Stimulated activated CD8-positive, alpha-beta memory T cell treated with anti-CD3 and anti-CD28 coated beads, Interleukin-4, amount 100 ng/mL, for 48 hours (primary cell): ENCODE measurements around the gene IRX2.

Experiments used
- DNase-seq: peaks from one replicate; pipeline ENCODE4 v3.0.0-alpha.2; 2020

Gene IRX2

DNA sequence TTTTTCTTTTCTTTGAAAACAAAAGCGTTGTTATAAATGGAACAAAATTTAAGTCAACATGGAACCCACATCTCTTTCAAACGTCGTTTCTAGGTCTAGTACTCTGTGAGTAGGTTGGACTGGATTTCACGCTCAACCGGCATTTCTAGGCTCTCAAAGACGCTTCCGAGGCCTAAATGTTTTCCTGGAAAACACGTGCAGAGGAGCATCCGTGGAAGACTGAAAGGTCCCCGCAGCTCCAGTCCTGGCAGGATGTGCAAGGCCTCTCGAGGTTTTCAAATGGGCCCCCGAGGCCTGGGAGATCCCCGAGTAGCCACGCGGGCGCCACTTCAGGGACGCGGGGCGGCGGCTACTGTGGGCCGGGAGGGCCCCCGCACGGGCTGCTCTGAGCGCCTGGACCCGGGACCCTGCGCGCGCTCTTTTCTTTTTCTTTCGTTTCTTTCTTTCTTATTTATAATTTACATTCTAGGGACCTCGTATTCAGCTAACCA lies 4.2 kb upstream of the IRX2 start:
- DNase-seq = no peak

DNA sequence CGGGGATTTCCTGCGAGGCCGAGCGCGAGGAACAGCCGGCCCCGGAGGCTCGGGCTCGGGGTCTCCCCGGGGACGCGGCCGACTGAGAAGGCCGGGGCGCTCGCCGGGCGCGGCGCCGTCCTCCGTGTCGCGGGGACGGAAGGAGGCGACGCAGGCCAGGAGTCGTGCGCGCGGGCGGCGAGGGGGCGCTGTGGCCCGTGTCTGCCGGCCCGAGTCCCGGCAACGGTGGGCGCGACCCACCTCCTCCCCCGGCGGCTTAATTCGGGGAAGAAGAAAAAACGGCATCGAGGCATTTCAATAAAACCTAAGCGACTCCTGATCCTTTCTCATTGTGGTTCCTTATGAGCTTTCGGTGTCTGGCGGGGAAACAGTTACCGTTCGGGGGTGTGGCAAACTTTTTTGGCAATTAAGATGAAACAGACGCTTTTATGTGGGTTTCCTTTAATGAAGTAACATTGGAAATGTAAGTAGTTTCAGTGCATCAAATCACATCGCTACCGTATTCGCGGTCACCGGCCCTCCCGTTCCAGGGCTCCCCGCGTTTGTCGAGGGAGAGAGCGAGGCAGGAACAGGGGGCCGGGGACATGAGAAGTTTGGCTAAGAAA lies 3.7 kb upstream of the IRX2 start:
- no peak for DNase-seq

DNA sequence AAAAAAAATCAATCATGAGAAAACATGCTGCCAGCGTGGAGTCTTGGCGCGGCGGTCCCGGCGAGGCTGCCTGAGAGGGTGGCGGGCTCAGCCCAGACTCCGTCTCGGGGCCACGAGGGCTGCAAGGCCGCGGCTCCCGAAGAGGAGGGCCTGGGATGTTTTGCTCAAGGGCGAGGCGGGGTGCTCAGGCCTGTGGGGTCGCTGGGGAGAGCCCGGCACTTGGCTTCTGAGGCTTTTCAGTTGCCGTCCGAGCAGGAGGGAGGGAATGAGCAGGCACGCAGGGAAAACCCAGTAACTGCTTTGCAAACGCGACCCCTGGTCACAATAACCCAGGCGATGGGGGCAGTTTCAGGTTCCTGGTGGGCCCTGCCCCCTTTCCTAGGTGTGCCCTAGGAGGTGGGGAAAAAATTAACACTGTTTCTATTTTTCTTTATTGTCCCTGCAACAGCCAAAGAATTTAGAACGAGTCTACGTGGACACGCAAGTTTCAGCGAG lies 3.2 kb upstream of the IRX2 start:
- DNase-seq = no peak

DNA sequence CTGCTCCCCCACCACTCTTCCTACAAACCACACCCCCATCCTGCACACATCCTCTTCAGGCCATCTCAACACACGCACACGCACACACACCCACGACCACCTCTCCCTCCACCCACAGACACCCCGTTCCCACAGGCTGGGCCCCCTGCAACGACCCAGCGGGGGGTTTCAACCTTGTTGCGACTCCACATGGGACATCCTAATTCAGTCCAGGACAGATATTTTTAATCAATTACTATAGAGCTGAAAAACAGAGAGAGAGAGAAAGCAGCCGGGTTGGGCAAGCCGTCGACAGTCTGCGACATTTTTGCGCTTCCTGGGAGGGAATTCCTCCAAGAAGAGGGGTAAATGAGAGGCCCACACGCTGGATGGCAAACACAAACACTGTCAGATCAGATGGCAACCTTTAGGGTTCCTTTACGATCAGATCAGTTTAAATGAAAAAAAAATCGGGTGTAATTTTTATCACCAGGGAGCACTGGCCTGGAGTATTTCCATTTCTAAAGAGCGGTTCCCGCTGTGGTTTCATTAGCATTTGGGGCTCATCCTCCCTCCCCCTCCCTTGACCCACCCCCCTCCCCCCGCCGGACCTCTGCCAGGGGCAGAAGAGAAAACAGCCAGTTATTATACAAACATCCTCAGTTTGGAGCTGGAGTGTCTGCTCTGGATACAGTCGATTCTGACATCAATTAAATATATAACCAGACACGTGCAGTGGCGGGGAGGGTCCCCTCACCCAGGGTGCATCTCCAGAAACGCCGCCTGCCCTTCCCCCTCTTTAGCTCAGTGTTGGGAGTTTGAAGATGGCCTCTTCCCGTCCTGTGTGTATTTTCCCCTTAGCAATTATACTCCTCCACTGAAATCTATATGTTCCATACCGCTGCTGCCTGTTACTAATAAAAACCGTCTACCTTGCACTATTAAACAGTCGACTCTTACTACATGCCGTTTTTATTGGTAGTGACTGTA lies 2.3 kb upstream of the IRX2 start:
- no peak for DNase-seq

DNA sequence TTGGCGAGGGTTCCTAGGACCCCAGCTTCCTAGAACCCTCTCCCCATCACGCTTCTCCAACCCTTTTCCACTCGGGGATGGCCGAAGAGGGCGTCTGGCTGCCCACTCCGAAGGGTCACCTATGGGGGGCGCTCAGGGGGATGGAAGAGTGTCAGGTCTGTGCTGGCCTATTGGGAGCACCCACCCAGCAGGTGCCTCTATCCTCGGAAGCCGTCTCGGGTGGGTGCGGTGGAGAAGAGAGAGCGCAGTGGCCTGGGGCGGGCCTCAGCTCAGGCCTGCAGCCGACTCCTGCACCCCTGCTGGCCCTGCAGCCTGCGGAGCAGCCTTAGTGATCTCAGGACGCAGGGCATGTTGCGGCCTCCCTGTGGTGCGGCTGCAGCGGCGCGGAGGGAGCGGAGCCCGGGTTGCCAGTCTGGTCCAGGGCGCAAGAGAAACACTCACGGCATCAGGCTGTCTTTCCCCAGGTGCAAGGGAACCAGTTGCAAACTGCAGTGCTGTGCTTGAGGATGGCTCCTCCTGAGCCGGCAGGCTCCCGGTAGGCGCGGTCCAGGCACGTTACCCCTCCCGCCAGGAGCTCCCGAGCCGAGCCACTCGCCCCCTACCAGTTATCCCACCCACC lies 1.5 kb upstream of the IRX2 start:
- DNase-seq = no peak

DNA sequence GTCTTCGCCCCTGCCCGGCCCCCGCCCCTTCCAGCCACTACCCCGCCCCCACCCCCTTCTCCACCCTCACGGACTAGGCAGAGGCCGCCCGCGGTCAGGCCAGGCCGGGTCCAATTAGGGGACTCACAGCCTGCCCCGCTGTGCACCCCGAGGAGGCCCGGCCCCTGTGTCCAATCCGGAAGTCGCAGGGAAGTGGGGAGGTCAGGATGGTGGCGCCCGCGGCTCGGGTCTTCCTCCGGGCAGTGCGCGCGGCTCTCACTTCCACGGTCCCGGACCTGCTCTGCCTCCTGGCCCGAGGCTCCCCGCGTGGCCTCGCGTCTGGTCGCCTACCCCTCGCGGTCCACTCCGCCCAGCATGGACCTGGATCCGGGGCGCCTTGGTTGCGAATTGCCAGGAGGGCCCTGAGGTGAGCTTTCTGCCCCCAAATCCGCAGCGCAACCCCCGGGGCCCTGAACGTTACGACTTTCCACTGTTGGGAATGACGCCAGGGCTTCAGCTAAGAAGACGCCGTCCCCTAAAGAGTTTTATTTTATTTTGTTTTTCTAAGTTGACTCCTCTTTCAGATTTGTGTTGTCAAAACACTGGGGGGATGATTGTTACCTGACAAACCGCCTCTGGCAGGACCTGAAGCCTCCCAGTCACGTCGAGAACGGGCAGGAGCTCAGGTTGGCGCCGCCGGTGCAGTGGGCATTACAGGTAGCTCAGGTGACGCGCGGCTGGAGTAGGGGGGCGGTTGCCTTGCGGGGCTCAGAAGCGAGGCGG lies 763 bp upstream of the IRX2 start:
- DNase-seq = no peak

GRCh38 chr5:2750758-2751464 lies 566 bp downstream of the IRX2 start:
- DNase-seq = no peak

DNA sequence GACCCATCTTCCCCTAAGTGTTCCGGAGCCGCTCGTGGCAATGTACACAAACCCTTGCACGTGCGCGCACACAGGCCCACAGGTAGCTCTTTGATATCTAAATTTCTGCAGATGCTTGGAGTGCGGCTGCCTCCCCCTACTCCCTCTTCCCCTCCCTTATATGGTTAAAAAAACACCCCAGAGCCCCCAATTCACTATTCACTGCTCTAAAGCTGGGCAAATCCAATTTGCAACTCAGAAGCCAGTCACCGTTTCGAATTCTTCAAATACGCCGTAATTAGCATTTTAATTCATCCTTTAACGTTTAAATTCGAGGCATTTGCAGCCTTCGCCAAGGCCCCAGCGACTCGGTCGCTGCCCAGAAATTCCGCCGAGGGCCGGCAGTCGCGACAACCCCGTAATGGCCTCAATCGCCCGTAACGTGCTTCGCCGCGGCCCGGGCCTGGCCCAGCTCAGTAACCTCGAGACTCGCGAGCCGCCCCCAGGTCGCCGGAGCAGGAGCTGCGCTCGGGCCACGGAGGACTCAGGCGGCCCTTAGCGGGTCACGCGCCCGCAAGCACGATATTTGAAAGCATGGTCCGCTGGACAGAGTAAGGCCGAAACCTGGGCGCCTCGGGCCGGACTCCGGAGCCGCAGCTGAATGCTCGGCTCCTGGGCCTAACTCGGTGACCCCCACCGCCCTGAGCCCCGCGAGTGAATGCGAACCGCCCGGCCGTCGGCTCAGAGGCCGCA lies 1.3 kb downstream of the IRX2 start:
- no peak for DNase-seq

DNA sequence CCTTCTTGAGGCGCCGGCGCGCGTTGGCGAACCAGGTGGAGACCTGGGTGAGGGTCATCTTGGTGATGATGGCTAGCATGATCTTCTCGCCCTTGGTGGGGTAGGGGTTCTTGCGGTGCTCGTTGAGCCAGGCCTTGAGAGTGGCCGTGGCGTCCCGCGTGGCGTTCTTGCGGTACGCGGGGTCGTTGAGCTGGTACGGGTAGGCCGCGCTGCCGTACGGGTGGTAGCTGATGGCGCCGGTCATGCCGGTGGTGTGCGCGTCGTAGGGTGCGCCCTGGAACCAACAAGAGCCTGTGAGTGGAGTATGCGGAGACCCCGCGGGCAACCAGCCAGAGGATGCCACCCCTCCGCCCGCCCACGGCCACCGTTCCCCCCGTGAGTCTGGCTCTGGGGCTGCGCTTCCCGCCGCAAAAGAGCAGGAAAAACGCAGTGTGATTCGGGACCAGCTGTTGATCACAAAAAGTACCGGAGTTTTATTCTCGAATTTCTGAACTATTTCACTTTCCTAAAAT lies 1.9 kb downstream of the IRX2 start:
- no peak for DNase-seq

DNA sequence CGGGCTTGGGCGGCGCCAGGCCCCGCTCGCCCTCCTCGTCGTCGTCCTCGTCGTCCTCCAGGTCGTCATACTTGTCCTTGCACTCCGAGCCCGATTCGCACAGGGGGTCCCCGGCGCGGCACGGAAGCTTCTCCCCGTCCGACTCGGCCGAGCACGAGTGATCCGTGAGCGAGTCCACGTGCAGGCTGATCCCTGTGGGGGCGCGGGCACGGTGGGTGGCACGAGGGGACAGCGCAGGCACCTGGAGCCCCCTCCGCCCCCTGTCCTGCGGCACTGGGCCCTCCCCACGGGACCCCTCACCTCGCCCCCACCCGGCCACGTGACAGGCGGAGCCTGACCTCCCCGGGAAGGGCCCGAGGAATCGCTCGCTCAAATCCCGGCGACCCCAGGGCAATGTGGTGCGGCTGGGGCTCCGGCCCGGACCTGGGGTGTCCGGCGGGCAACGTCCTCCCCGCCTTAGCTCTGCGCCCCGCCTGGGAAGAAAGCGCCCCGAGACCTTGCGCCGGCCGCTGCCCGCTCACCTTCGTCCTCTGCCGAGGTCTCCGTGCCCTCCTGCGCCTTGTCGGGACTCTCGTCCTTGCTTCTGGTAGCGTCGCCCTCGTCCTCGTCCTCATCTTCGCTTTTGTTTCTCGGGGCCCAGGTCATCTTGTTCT lies 2.5 kb downstream of the IRX2 start:
- no peak for DNase-seq

GRCh38 chr5:2748179-2748860 lies 3.2 kb downstream of the IRX2 start:
- no peak for DNase-seq

DNA sequence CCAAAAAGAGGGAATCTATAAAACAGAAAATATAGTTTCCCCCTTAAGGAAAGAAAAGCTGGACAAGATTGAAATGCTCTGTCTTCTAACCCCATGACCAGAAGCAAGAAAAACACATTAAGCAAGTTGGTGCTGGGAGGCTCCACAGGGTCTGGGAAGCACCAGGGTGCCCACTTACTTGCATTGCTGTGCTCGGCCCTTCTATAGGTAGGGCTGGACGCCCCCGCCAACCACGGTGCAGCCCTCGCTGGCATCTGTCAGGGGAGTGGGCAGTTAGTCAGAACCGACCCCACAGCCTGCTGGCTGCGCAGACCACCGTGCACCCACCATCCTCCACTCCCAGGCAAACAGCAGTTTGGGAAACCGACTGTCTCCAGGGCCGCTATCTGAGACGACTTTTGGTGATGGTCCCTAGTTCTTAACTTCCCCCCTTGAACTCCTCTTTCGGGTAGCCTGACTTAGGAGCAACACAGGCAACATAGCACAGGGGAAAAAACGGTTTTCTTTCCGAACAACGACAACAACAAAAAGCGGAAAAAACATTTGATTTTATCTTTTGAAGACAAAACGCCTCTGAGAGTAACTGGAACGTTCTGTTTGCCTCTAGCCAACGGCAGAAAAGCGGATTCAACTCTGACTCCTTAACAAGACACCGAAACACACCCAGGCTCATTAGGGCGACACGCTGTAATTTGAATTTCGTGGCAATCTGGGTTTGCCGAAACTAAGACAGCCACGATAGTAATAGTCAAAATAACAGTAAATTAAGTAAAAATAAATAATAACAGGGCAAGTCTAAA lies 3.9 kb downstream of the IRX2 start:
- DNase-seq = no peak

DNA sequence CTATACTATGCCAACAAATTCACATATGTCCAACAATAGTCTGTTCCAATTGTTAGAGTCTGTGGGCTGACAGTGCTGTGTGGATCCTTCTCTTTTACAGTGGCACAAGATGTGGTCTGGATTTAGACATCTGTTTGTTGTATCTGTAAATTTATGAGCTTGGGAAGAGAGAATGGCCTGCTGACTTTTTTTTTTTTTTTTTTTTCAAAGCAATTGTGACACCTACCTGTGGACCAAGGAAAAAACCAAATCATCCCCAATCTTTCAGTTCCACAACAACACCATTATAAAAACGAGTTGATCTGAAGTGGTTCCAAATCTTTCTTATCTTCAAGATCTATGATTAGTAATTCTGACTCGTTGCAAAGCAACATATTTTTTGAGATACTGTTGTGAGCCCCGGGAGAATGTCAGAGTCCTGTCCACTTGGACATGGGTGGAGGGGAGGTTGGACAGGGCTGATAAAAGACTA lies 4.9 kb downstream of the IRX2 start:
- DNase-seq = no peak

- no peak for DNase-seq
Observed at GRCh38 chr5:2744485-2744884, 7.0 kb downstream of the IRX2 start.

- no peak for DNase-seq
Observed at GRCh38 chr5:2742921-2743679, 8.4 kb downstream of the IRX2 start.

DNA sequence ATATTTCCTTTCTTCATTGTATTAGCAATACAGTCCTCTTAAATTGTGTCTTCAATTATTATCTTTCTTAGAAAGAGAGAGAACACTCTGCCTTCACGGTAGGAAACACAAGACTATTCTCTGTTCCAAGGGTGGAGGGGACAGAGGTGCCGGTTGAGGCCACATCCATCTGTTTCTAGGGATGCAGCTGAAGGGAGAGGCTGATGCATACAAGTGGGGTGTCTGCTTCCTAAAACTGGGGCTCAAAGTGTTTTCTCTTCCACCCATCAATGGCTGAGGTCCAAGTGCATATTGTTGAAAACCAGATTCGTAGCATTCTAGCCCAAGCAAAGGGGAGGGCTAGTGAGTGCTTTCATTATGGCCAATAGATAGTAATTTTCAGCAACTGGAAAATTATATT lies 9.5 kb downstream of the IRX2 start:
- no peak for DNase-seq

DNA sequence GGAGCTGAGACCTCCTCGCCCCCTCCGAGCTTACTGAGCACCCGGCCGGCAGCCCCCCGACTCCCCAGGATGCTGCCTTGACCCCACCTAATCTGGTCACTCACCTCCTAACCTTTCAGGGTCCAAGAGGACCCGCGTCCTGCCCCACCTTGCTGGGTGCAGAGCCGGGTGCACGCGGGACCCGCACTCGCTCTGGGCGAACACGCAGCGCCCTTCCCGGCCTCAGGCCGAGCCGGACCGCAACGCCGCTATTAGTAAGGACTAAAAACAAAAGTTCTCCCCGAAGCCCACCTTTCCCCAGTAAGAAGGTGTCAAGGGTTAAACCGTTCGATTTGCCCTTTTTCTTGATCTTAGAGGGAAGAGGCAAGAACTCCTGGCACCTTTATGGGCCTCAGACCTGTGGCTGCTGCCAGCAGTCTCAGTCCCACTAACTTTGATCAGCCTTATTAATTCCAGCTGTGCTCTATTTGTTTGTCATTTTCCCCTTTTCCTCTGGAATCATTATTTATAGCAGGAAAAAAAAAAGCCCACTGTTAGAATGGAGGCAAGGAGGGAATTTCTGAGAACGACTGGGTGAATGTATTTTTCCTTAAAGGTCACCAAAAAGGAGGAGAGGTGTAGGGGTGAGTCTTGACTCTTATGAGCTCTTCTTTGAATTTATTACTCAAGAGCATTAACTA lies 10.5 kb downstream of the IRX2 start:
- DNase-seq = no peak
